Measurements from ENCODE around the gene ALDH2. TPM values are rescaled to one million over a fixed set of nuclear protein-coding genes. Genes with fewer than 3 reads are reported as not detected.
"Not testable (repeated sequence)": the region's sequence is repeated elsewhere in the genome, so short reads cannot be mapped to it uniquely, and the experiment has no call there.

ALDH2 gene
- total RNA-seq, 2 donors from 2014 or later, result 99.0 to 135 TPM

- no peaks in the 10 kb centered on the region for H3K27me3 ChIP-seq (replicated peaks; ENCODE audit: insufficient read depth)
- no peaks in the 10 kb centered on the region for H3K9me3 ChIP-seq
- no peak for TF ChIP-seq CTCF (IDR thresholded peaks at IDR 0.05)
- no peak overlapping the region for H3K4me3 ChIP-seq
- H3K36me3 ChIP-seq, result no peaks in the 10 kb centered on the region
- H3K27ac ChIP-seq, result no peak overlapping the region
- no peak for ATAC-seq (ENCODE audit: insufficient number of reproducible peaks, low FRiP score, low read depth)
- no peak for DNase-seq (ENCODE audit: low spot score)
- H3K4me1 ChIP-seq (ENCODE audit: control insufficient read depth in 1 of 2, low read depth in 2 of 2), result no peaks in the 10 kb centered on the region
Measured at GRCh38 chr12:111827907-111828306, 61.2 kb downstream of the ALDH2 start.

GRCh38 chr12:111828338-111828979, 61.7 kb downstream of the ALDH2 start:
- no peak for TF ChIP-seq CTCF (IDR thresholded peaks at IDR 0.05)
- ATAC-seq (ENCODE audit: insufficient number of reproducible peaks, low FRiP score, low read depth), result no peak
- Histone ChIP-seq H3K4me3 (no peak overlapping the region), H3K27ac (no peak overlapping the region), H3K27me3 (replicated peaks; ENCODE audit: insufficient read depth) (no peaks in the 10 kb centered on the region), H3K9me3 (no peaks in the 10 kb centered on the region), H3K4me1 (ENCODE audit: control insufficient read depth in 1 of 2, low read depth in 2 of 2) (no peaks in the 10 kb centered on the region), H3K36me3 (no peaks in the 10 kb centered on the region)
- DNase-seq (ENCODE audit: low spot score), result no peak

- not testable (repeated sequence) for DNase-seq (ENCODE audit: low spot score); H3K4me1 ChIP-seq (ENCODE audit: control insufficient read depth in 1 of 2, low read depth in 2 of 2); H3K27me3 ChIP-seq (replicated peaks; ENCODE audit: insufficient read depth); H3K4me3 ChIP-seq; H3K27ac ChIP-seq; ATAC-seq (ENCODE audit: insufficient number of reproducible peaks, low FRiP score, low read depth); H3K9me3 ChIP-seq; H3K36me3 ChIP-seq
Measured at GRCh38 chr12:111829635-111830034, 62.9 kb downstream of the ALDH2 start.

GRCh38 chr12:111834740-111835386, 68.1 kb downstream of the ALDH2 start:
- ATAC-seq (ENCODE audit: insufficient number of reproducible peaks, low FRiP score, low read depth); H3K27me3 ChIP-seq (replicated peaks; ENCODE audit: insufficient read depth); H3K4me3 ChIP-seq; H3K27ac ChIP-seq; DNase-seq (ENCODE audit: low spot score); H3K36me3 ChIP-seq; H3K4me1 ChIP-seq (ENCODE audit: control insufficient read depth in 1 of 2, low read depth in 2 of 2); H3K9me3 ChIP-seq: not testable (repeated sequence)

GRCh38 chr12:111835531-111836181, 68.9 kb downstream of the ALDH2 start:
- not testable (repeated sequence) for H3K9me3 ChIP-seq; H3K4me1 ChIP-seq (ENCODE audit: control insufficient read depth in 1 of 2, low read depth in 2 of 2); H3K36me3 ChIP-seq; DNase-seq (ENCODE audit: low spot score); H3K27me3 ChIP-seq (replicated peaks; ENCODE audit: insufficient read depth); ATAC-seq (ENCODE audit: insufficient number of reproducible peaks, low FRiP score, low read depth); H3K4me3 ChIP-seq; H3K27ac ChIP-seq

GRCh38 chr12:111838353-111838752, 71.6 kb downstream of the ALDH2 start:
- H3K4me1 ChIP-seq (ENCODE audit: control insufficient read depth in 1 of 2, low read depth in 2 of 2), result peaks cover 16 to 23% of the 10 kb centered on the region in 2 donors
- ATAC-seq (ENCODE audit: insufficient number of reproducible peaks, low FRiP score, low read depth), result no peak
- no peaks in the 10 kb centered on the region for H3K36me3 ChIP-seq
- no peak for DNase-seq (ENCODE audit: low spot score)
- no peaks in the 10 kb centered on the region for H3K27me3 ChIP-seq (replicated peaks; ENCODE audit: insufficient read depth)
- H3K9me3 ChIP-seq, result no peaks in the 10 kb centered on the region
- no peak overlapping the region for H3K4me3 ChIP-seq
- H3K27ac ChIP-seq, result no peak overlapping the region
- no peak for TF ChIP-seq CTCF (IDR thresholded peaks at IDR 0.05)
